Left forelimb (tissue), 1 donor: ENCODE data around the gene QRFP.

ENCODE experiments used
- DNase-seq: peaks from one replicate; pipeline ENCODE4 v3.0.0-alpha.2; 2018; ENCODE audit warnings: low spot score

The QRFP gene

GRCh38 chr9:130896233-130897014, at the start of gene QRFP:
Gene QRFP, minus strand, starts transcription at chr9:130896812. Its CDS starts 2,974 bp downstream, at chr9:130893838.
- no peak for DNase-seq

GRCh38 chr9:130945173-130945572, 48.6 kb upstream of the QRFP start:
- DNase-seq, result no peak

- DNase-seq, result no peak
Measured at GRCh38 chr9:130944510-130945058, 48.0 kb upstream of the QRFP start.

GRCh38 chr9:130943777-130944176, 47.2 kb upstream of the QRFP start:
- no peak for DNase-seq

- no peak for DNase-seq
Measured at GRCh38 chr9:130943221-130943620, 46.6 kb upstream of the QRFP start.

GRCh38 chr9:130942679-130943078, 46.1 kb upstream of the QRFP start:
- DNase-seq, result no peak

GRCh38 chr9:130942084-130942483, 45.5 kb upstream of the QRFP start:
- DNase-seq, result no peak

- DNase-seq, result no peak
Measured at GRCh38 chr9:130940693-130941576, 44.3 kb upstream of the QRFP start.

GRCh38 chr9:130940027-130940549, 43.5 kb upstream of the QRFP start:
- no peak for DNase-seq

GRCh38 chr9:130939405-130940026, 42.9 kb upstream of the QRFP start:
- DNase-seq, result no peak

- DNase-seq, result no peak
Measured at GRCh38 chr9:130938652-130939404, 42.2 kb upstream of the QRFP start, which contains the start of gene FIBCD1. Gene FIBCD1, minus strand, starts transcription at chr9:130939247. Its CDS starts 640 bp downstream, at chr9:130938607.

GRCh38 chr9:130938184-130938651, 41.6 kb upstream of the QRFP start:
- no peak for DNase-seq

GRCh38 chr9:130937146-130938076, 40.8 kb upstream of the QRFP start:
- no peak for DNase-seq

GRCh38 chr9:130936285-130937117, 39.9 kb upstream of the QRFP start:
- no peak for DNase-seq

- no peak for DNase-seq
Measured at GRCh38 chr9:130935648-130936271, 39.1 kb upstream of the QRFP start.

GRCh38 chr9:130934702-130935647, 38.4 kb upstream of the QRFP start:
- no peak for DNase-seq

GRCh38 chr9:130934246-130934645, 37.6 kb upstream of the QRFP start:
- DNase-seq, result no peak
